Panc1 (cell line): ENCODE measurements around the gene DCST2.

Source experiments
- TF ChIP-seq, protein P1 (sequence below), 2 experiments: IDR thresholded peaks; 2 replicates each; pipeline ENCODE4 v1.6.1; 2011 to 2012; ENCODE audit warnings: low read depth in 2 of 2, control low read depth in 1 of 2, low read length in 1 of 2, mild to moderate bottlenecking in 1 of 2, moderate library complexity in 1 of 2; ENCODE audit not compliant: insufficient read depth in 1 of 2
- TF ChIP-seq, protein P2 (sequence below): fragments of 450-650 bp; IDR thresholded peaks from 2 replicates; pipeline ENCODE4 v1.5.1; 2017; ENCODE audit warnings: mild to moderate bottlenecking

DNA sequence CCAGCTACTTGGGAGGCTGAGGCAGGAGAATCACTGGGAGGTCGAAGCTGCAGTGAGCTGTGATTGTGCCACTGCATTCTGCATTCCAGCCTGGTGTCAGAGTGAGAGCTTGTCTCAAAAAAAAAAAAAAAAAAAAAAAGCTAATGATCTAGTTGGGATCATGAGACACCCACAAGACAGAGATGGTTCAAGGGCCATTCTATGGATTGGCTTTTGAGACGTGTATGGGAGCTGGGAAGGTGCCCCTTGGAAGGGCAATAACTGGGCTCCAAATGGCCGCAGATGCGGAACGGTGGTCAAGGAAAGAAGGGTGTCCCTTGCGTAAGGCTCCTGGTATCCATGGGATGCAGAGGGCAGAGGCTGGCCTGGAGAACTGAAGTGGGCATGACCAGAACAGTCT is 10.8 kb upstream of the DCST2 start:
- TF ChIP-seq, protein P1, sequence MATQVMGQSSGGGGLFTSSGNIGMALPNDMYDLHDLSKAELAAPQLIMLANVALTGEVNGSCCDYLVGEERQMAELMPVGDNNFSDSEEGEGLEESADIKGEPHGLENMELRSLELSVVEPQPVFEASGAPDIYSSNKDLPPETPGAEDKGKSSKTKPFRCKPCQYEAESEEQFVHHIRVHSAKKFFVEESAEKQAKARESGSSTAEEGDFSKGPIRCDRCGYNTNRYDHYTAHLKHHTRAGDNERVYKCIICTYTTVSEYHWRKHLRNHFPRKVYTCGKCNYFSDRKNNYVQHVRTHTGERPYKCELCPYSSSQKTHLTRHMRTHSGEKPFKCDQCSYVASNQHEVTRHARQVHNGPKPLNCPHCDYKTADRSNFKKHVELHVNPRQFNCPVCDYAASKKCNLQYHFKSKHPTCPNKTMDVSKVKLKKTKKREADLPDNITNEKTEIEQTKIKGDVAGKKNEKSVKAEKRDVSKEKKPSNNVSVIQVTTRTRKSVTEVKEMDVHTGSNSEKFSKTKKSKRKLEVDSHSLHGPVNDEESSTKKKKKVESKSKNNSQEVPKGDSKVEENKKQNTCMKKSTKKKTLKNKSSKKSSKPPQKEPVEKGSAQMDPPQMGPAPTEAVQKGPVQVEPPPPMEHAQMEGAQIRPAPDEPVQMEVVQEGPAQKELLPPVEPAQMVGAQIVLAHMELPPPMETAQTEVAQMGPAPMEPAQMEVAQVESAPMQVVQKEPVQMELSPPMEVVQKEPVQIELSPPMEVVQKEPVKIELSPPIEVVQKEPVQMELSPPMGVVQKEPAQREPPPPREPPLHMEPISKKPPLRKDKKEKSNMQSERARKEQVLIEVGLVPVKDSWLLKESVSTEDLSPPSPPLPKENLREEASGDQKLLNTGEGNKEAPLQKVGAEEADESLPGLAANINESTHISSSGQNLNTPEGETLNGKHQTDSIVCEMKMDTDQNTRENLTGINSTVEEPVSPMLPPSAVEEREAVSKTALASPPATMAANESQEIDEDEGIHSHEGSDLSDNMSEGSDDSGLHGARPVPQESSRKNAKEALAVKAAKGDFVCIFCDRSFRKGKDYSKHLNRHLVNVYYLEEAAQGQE (IDR thresholded peaks at IDR 0.05; ENCODE audit: insufficient read depth in 1 of 2, low read depth in 2 of 2, low read length in 1 of 2), result no peak
- TF ChIP-seq, protein P2, sequence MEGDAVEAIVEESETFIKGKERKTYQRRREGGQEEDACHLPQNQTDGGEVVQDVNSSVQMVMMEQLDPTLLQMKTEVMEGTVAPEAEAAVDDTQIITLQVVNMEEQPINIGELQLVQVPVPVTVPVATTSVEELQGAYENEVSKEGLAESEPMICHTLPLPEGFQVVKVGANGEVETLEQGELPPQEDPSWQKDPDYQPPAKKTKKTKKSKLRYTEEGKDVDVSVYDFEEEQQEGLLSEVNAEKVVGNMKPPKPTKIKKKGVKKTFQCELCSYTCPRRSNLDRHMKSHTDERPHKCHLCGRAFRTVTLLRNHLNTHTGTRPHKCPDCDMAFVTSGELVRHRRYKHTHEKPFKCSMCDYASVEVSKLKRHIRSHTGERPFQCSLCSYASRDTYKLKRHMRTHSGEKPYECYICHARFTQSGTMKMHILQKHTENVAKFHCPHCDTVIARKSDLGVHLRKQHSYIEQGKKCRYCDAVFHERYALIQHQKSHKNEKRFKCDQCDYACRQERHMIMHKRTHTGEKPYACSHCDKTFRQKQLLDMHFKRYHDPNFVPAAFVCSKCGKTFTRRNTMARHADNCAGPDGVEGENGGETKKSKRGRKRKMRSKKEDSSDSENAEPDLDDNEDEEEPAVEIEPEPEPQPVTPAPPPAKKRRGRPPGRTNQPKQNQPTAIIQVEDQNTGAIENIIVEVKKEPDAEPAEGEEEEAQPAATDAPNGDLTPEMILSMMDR, result no peak
